SU-DHL-6 (cell line): Measurements from ENCODE around the gene KDM2B.

ENCODE experiments used
- H2AFZ ChIP-seq: fragments of 200-600 bp; sonication (generic); 2 replicates; pipeline ENCODE4 v1.6.1; 2014; ENCODE audit warnings: low read depth, mild to moderate bottlenecking, moderate library complexity, mixed read lengths, antibody characterized with exemption, low read length; ENCODE audit not compliant: severe bottlenecking
- H3F3A ChIP-seq: fragments of 200-600 bp; shearing (Covaris generic); 2 replicates; pipeline ENCODE4 v1.6.0; 2016; ENCODE audit warnings: antibody characterized with exemption, mild to moderate bottlenecking; ENCODE audit not compliant: insufficient read depth
- H3K27ac ChIP-seq: fragments of 200-600 bp; sonication (generic); 2 replicates; pipeline ENCODE4 v1.5.1; 2016; ENCODE audit warnings: low read depth, mild to moderate bottlenecking, low read length, moderate library complexity, mixed read lengths
- H3K27me3 ChIP-seq: fragments of 200-600 bp; sonication (generic), shearing (Covaris generic); 2 replicates; pipeline ENCODE4 v1.6.0; 2014; ENCODE audit warnings: mild to moderate bottlenecking, low read length
- H3K36me3 ChIP-seq: fragments of 200-600 bp; sonication (generic); 2 replicates; pipeline ENCODE4 v1.6.1; 2014; ENCODE audit warnings: mild to moderate bottlenecking, low read length, mixed read lengths
- H3K4me2 ChIP-seq: fragments of 300-600, 200-600 bp; shearing (Covaris generic), sonication (generic); 2 replicates; pipeline ENCODE4 v1.6.0; 2014; ENCODE audit warnings: low read length, low read depth, mild to moderate bottlenecking; ENCODE audit not compliant: poor library complexity, severe bottlenecking
- H3K4me3 ChIP-seq: fragments of 200-600 bp; sonication (generic); 2 replicates; pipeline ENCODE4 v1.5.1; 2014; ENCODE audit warnings: antibody characterized with exemption, low read length, mild to moderate bottlenecking, mixed read lengths; ENCODE audit not compliant: insufficient read depth, poor library complexity, severe bottlenecking
- H3K79me2 ChIP-seq: fragments of 200-600 bp; sonication (generic); 2 replicates; pipeline ENCODE4 v1.6.1; 2014; ENCODE audit warnings: mild to moderate bottlenecking, low read length, moderate library complexity; ENCODE audit not compliant: insufficient read depth
- H3K9ac ChIP-seq: fragments of 200-600 bp; sonication (generic); 2 replicates; pipeline ENCODE4 v1.7.0; 2014; ENCODE audit warnings: mild to moderate bottlenecking, low read length
- H3K9me2 ChIP-seq: fragments of 200-600 bp; sonication (generic); replicated peaks from 2 replicates; pipeline ENCODE4 v1.6.1; 2014; ENCODE audit warnings: low read length; ENCODE audit not compliant: insufficient read depth
- H3K9me3 ChIP-seq: fragments of 200-600 bp; sonication (generic); 2 replicates; pipeline ENCODE4 v1.6.1; 2014; ENCODE audit warnings: low read length, mixed read lengths; ENCODE audit not compliant: insufficient read depth
- H4K20me1 ChIP-seq: fragments of 200-600 bp; sonication (generic); 2 replicates; pipeline ENCODE4 v1.6.1; 2014; ENCODE audit warnings: low read depth, mild to moderate bottlenecking, antibody characterized with exemption, low read length, moderate library complexity, mixed read lengths
- EZH2phosphoT487 ChIP-seq: fragments of 200-600 bp; sonication (generic), shearing (Covaris generic); conservative IDR thresholded peaks from 2 replicates; pipeline ENCODE4 v1.6.1; 2018; ENCODE audit warnings: mild to moderate bottlenecking, antibody characterized with exemption, low read length, moderate library complexity, mixed read lengths
- TF ChIP-seq, protein P1 (sequence below): fragments of 200-600 bp; sonication (generic); IDR thresholded peaks from one replicate; pipeline ENCODE4 v1.5.1; 2017; ENCODE audit warnings: antibody characterized with exemption, mild to moderate bottlenecking, low read length, moderate library complexity; ENCODE audit not compliant: insufficient read depth, poor library complexity, severe bottlenecking

KDM2B gene

DNA sequence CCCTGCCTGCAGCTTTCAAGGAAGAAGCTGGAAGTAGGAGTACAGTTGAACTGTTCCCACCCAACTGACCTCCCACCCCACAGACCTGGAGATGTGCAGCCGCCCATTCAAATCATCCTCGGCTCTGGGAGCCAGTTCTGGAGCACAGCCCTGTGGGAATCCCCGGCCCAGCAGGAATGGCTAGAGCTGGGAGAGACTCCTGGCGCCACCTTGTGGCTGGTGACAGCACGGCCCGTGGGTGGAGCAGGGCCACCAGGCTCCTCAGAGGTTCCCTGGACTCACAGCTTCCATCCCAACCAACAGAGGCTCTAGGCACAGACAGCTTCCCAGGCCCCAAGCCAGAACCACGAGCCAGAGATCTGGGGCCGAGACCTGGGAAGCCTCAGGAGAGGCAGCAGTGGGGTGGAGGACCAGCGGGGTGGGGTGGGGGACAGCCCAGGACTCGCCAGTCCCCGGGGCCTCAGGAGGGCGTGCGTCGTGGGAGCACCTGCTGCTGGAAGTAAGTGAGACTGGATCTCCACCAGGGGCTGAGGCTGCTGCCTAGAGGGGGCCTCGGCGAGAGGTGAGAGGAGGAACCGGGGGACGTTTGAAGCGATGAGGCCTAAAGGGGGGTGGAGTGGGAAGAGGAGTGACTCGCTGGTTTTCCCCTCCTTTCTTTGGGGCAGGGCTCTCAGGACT lies 137.5 kb downstream of the KDM2B start:
- no peak overlapping the region for H3K27ac ChIP-seq
- no peaks in the 10 kb centered on the region for H3K9me2 ChIP-seq
- no peak overlapping the region for H3K4me3 ChIP-seq
- no peaks in the 10 kb centered on the region for H3K27me3 ChIP-seq
- H3K36me3 ChIP-seq: peaks cover 14% of the 10 kb centered on the region; the same call in 1 of the 2 replicates
- no peak overlapping the region for H3K9ac ChIP-seq
- TF ChIP-seq, protein P1, sequence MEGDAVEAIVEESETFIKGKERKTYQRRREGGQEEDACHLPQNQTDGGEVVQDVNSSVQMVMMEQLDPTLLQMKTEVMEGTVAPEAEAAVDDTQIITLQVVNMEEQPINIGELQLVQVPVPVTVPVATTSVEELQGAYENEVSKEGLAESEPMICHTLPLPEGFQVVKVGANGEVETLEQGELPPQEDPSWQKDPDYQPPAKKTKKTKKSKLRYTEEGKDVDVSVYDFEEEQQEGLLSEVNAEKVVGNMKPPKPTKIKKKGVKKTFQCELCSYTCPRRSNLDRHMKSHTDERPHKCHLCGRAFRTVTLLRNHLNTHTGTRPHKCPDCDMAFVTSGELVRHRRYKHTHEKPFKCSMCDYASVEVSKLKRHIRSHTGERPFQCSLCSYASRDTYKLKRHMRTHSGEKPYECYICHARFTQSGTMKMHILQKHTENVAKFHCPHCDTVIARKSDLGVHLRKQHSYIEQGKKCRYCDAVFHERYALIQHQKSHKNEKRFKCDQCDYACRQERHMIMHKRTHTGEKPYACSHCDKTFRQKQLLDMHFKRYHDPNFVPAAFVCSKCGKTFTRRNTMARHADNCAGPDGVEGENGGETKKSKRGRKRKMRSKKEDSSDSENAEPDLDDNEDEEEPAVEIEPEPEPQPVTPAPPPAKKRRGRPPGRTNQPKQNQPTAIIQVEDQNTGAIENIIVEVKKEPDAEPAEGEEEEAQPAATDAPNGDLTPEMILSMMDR: peak; percentile 83
- TF ChIP-seq EZH2phosphoT487: no peak
- peaks cover 9% of the 10 kb centered on the region for H3K79me2 ChIP-seq
- H3F3A ChIP-seq: no peaks in the 10 kb centered on the region
- H2AFZ ChIP-seq: no peak overlapping the region
- no peaks in the 10 kb centered on the region for H3K9me3 ChIP-seq
- no peak overlapping the region for H3K4me2 ChIP-seq
- H4K20me1 ChIP-seq: no peaks in the 10 kb centered on the region

DNA sequence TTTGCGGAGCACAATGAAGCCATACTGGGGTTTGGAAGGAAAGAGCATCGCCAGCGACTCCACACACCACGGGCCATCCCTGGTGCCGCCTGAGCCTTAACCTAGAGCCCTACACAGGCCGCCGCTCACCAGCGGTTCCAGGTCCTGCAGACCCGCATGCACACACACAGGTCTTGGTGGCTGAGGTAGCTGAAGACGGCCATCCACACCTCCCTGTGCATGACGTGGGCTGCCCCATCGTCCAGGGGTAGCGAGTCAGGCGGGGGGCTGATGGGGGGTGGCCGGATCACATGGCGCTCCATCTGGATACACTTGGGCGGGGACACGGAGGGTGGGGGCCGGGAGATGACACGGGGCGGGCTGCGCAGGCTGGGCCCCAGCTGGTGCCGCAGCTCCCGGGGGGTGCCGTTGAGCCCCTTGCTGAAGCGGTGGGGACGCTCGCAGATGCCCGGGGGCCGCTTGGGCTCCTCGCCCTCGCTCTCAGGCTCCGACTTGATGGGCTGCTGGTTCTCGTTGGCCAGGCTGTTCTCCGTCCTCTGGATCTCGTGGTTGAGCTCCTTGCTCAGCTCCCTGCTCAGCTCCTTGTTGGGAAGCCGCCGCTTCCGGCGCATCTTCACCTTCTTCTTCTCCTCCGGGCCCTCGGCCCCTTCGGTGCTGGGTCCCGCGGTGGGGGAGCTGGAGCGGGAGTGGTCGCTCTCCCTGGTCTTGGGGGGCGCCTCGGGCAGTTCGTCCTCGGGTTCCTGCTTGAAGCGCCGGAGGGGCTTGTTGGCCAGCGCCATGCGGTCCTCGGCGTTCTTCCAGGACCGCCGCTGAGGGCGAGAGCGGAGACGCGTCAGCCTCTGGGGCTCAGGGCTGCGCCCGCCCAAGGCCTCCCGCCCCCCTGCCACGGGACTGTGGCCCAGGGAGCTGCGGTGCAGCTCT lies 138.5 kb downstream of the KDM2B start:
- Histone ChIP-seq H3K9ac (no peak overlapping the region), H3K9me2 (no peaks in the 10 kb centered on the region), H3K4me3 (no peak overlapping the region), H3K27ac (no peak overlapping the region), H4K20me1 (no peaks in the 10 kb centered on the region), H3K9me3 (0 out of 2 replicates have a peak, but pooled peaks cover 4% of the 10 kb centered on the region), H3K36me3 (peaks cover 21% of the 10 kb centered on the region; the same call in 1 of the 2 replicates), H3K27me3 (no peaks in the 10 kb centered on the region), H3K79me2 (peaks cover 6% of the 10 kb centered on the region; the same call in 1 of the 2 replicates), H3F3A (no peaks in the 10 kb centered on the region), H3K4me2 (no peak overlapping the region), H2AFZ (no peak overlapping the region)
- TF ChIP-seq, protein P1: no peak
- TF ChIP-seq EZH2phosphoT487: no peak

DNA sequence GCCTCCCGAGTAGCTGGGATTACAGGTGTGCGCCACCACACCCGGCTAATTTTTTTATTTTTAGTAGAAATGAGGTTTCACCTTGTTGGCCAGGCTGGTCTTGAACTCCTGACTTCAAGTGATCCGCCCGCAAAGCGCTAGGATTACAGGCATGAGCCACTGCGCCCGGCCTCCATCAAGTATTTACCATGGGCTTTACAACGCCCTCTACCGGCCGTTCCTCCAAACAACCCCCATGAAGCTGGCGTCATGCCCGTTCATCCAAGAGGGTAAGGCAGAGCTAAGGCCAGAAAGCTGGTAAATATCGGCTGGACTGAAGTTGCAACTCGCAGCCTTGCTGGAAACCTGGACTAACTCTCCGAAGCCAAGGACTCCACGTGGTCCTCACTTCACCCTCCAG lies 139.3 kb downstream of the KDM2B start:
- Histone ChIP-seq H3K4me2 (no peak overlapping the region), H3K9ac (no peak overlapping the region), H4K20me1 (no peaks in the 10 kb centered on the region), H3K4me3 (no peak overlapping the region), H3K9me2 (no peaks in the 10 kb centered on the region), H3F3A (no peaks in the 10 kb centered on the region), H3K27ac (no peak overlapping the region), H3K9me3 (0 out of 2 replicates have a peak, but pooled peaks cover 7% of the 10 kb centered on the region), H3K36me3 (peaks cover 28% of the 10 kb centered on the region), H2AFZ (no peak overlapping the region), H3K27me3 (no peaks in the 10 kb centered on the region), H3K79me2 (no peaks in the 10 kb centered on the region)
- TF ChIP-seq EZH2phosphoT487: no peak
- TF ChIP-seq, protein P1: peak; percentile 23
